Measurements from ENCODE around the gene ICAM3.

GRCh38 chr19:10321874-10322835 lies 17.3 kb downstream of the ICAM3 start:
- no peak for TF ChIP-seq CTCF (IDR thresholded peaks at IDR 0.05)
- no peak for TF ChIP-seq POLR2A (IDR thresholded peaks at IDR 0.05)
